ENCODE measurements around the gene TAB2. TPM values are rescaled to one million over a fixed set of nuclear protein-coding genes. Genes with fewer than 3 reads are reported as not detected.

The TAB2 gene
- total RNA-seq, 1 experiment from 2014 or later = 52.2 TPM

GRCh38 chr6:149383371-149383770 is 65.9 kb downstream of the TAB2 start:
- BruUV-seq (replicated peaks) = no TSS peak

GRCh38 chr6:149384464-149384863 is 67.0 kb downstream of the TAB2 start:
- ChIA-PET POLR2A (ENCODE audit: low non-redundant PET) (no interaction called here), CTCF (no interaction called here)
- no peak overlapping the region for H3K27ac ChIP-seq (ENCODE audit: low read depth, low read length, poor library complexity, severe bottlenecking)
- DNase-seq (ENCODE audit: low spot score) = no peak
- peaks cover 12% of the 10 kb centered on the region for H3K36me3 ChIP-seq (ENCODE audit: insufficient read depth, low read length, poor library complexity, severe bottlenecking)
- H3K27me3 ChIP-seq (replicated peaks; ENCODE audit: insufficient read depth, low read depth, low read length, poor library complexity) = no peaks in the 10 kb centered on the region
- BruUV-seq (replicated peaks) = no TSS peak
- peaks cover 13% of the 10 kb centered on the region for H3K9me3 ChIP-seq (ENCODE audit: low read depth, low read length, poor library complexity, severe bottlenecking)
- H3K4me3 ChIP-seq (ENCODE audit: low read depth, low read length, poor library complexity, severe bottlenecking) = no peak overlapping the region
- no peaks in the 10 kb centered on the region for H3K4me1 ChIP-seq (ENCODE audit: insufficient read depth, low read length, poor library complexity, severe bottlenecking)
- intact Hi-C loops (cut with micrococcal nuclease; ENCODE audit: unreplicated experiment) = no loop called here
- no peak for TF ChIP-seq CTCF (conservative IDR thresholded peaks at IDR 0.05; ENCODE audit: low read depth, low read length)
- no peak for TF ChIP-seq EZH2 (IDR thresholded peaks at IDR 0.05; ENCODE audit: borderline replicate concordance, low read depth, low read length, poor library complexity, severe bottlenecking)

More at GRCh38 chr6:149383371-149383770, 65.9 kb downstream of the TAB2 start:
- POLR2A ChIA-PET (ENCODE audit: low non-redundant PET) = no interaction called here
- CTCF ChIA-PET = no interaction called here
- H3K27me3 ChIP-seq (replicated peaks; ENCODE audit: insufficient read depth, low read depth, low read length, poor library complexity) = no peaks in the 10 kb centered on the region
- peaks cover 13% of the 10 kb centered on the region for H3K9me3 ChIP-seq (ENCODE audit: low read depth, low read length, poor library complexity, severe bottlenecking)
- H3K36me3 ChIP-seq (ENCODE audit: insufficient read depth, low read length, poor library complexity, severe bottlenecking) = peaks cover 23% of the 10 kb centered on the region
- no peak for TF ChIP-seq CTCF (conservative IDR thresholded peaks at IDR 0.05; ENCODE audit: low read depth, low read length)
- TF ChIP-seq EZH2 (IDR thresholded peaks at IDR 0.05; ENCODE audit: borderline replicate concordance, low read depth, low read length, poor library complexity, severe bottlenecking) = no peak
- no peaks in the 10 kb centered on the region for H3K4me1 ChIP-seq (ENCODE audit: insufficient read depth, low read length, poor library complexity, severe bottlenecking)
- no peak for DNase-seq (ENCODE audit: low spot score)
- intact Hi-C loops (cut with micrococcal nuclease; ENCODE audit: unreplicated experiment) = no loop called here
- no peak overlapping the region for H3K27ac ChIP-seq (ENCODE audit: low read depth, low read length, poor library complexity, severe bottlenecking)
- no peak overlapping the region for H3K4me3 ChIP-seq (ENCODE audit: low read depth, low read length, poor library complexity, severe bottlenecking)

- ChIA-PET POLR2A (ENCODE audit: low non-redundant PET) (no interaction called here), CTCF (no interaction called here)
- intact Hi-C loops (cut with micrococcal nuclease; ENCODE audit: unreplicated experiment) = no loop called here
- peak; percentile 14 for DNase-seq (ENCODE audit: low spot score)
- H3K27ac ChIP-seq (ENCODE audit: low read depth, low read length, poor library complexity, severe bottlenecking) = no peak overlapping the region
- H3K27me3 ChIP-seq (replicated peaks; ENCODE audit: insufficient read depth, low read depth, low read length, poor library complexity) = no peaks in the 10 kb centered on the region
- BruUV-seq (replicated peaks) = no TSS peak
- peaks cover 12% of the 10 kb centered on the region for H3K36me3 ChIP-seq (ENCODE audit: insufficient read depth, low read length, poor library complexity, severe bottlenecking)
- TF ChIP-seq EZH2 (IDR thresholded peaks at IDR 0.05; ENCODE audit: borderline replicate concordance, low read depth, low read length, poor library complexity, severe bottlenecking) (no peak), CTCF (conservative IDR thresholded peaks at IDR 0.05; ENCODE audit: low read depth, low read length) (no peak)
- no peaks in the 10 kb centered on the region for H3K4me1 ChIP-seq (ENCODE audit: insufficient read depth, low read length, poor library complexity, severe bottlenecking)
- H3K4me3 ChIP-seq (ENCODE audit: low read depth, low read length, poor library complexity, severe bottlenecking) = no peak overlapping the region
- peaks cover 13% of the 10 kb centered on the region for H3K9me3 ChIP-seq (ENCODE audit: low read depth, low read length, poor library complexity, severe bottlenecking)
These were observed 68.6 kb downstream of the TAB2 start for GRCh38 chr6:149385998-149386646.

All from A673 (cell line).